Tibial nerve (tissue), 3 donors: ENCODE data around the gene CPAMD8.

Experiments
- POLR2A ChIP-seq, 2 donors: fragments of 450-650 bp; IDR thresholded peaks; one replicate each; pipeline ENCODE4 v1.6.1; 2017; ENCODE audit warnings: antibody characterized with exemption in 2 of 2, mild to moderate bottlenecking in 2 of 2, moderate library complexity in 2 of 2
- TF ChIP-seq, protein P1 (sequence below), 5 experiments: fragments of 200-600 bp in 3 of 5; fragments of 450-650 bp in 2 of 5; sonication (generic) in 3 of 5; IDR thresholded peaks; one replicate each; pipeline ENCODE4 v1.5.1; 2016 to 2019; ENCODE audit warnings: antibody characterized with exemption in 5 of 5, mild to moderate bottlenecking in 3 of 5, moderate library complexity in 2 of 5

DNA sequence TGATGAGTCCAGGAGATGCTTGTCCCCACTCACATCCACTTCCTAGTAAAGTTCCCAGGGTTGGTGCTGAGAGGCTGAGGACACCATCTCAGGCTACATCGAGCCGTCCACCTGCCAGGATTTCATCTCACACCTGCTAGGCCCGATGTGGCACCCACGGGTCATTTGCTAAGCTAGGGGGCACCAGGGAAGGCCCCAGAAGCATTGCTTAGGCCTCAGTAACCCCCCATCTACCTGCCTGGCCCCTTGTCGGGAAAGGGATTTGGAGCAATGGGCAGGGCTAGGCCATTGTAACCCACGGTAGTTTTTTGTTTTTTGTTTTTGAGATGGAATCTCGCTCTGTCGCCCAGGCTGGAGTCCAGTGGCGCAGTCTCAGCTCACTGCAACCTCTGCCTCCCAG lies 86.0 kb downstream of the CPAMD8 start:
- TF ChIP-seq, protein P1, sequence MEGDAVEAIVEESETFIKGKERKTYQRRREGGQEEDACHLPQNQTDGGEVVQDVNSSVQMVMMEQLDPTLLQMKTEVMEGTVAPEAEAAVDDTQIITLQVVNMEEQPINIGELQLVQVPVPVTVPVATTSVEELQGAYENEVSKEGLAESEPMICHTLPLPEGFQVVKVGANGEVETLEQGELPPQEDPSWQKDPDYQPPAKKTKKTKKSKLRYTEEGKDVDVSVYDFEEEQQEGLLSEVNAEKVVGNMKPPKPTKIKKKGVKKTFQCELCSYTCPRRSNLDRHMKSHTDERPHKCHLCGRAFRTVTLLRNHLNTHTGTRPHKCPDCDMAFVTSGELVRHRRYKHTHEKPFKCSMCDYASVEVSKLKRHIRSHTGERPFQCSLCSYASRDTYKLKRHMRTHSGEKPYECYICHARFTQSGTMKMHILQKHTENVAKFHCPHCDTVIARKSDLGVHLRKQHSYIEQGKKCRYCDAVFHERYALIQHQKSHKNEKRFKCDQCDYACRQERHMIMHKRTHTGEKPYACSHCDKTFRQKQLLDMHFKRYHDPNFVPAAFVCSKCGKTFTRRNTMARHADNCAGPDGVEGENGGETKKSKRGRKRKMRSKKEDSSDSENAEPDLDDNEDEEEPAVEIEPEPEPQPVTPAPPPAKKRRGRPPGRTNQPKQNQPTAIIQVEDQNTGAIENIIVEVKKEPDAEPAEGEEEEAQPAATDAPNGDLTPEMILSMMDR (IDR thresholded peaks at IDR 0.05) = no peak
- no peak for TF ChIP-seq POLR2A (IDR thresholded peaks at IDR 0.05)
